ENCODE measurements around the gene CNTNAP2.

CNTNAP2 gene

GRCh38 chr7:147513451-147513850 lies 1396.8 kb downstream of the CNTNAP2 start:
- DNase-seq (no peak), ATAC-seq (ENCODE audit: insufficient read depth, low read depth) (no peak)
- H3K9ac ChIP-seq (ENCODE audit: low read depth, low read length) = no peak overlapping the region
- H3K27ac ChIP-seq (ENCODE audit: low read length) = no peak overlapping the region
- H3K4me1 ChIP-seq (ENCODE audit: insufficient read depth, low read length) = no peaks in the 10 kb centered on the region
- TF ChIP-seq EZH2 (IDR thresholded peaks at IDR 0.05; ENCODE audit: borderline replicate concordance, low read depth, low read length, severe bottlenecking) = no peak
- no peaks in the 10 kb centered on the region for H4K20me1 ChIP-seq (ENCODE audit: insufficient read depth, low read length)
- H2AFZ ChIP-seq (ENCODE audit: low read depth, low read length) = no peak overlapping the region
- no peaks in the 10 kb centered on the region for H3K36me3 ChIP-seq (ENCODE audit: insufficient read depth, low read length)
- H3K4me2 ChIP-seq (ENCODE audit: insufficient read depth, low read length) = no peak overlapping the region
- no peaks in the 10 kb centered on the region for H3K27me3 ChIP-seq (ENCODE audit: insufficient read depth, low read length, poor library complexity)
- H3K9me3 ChIP-seq (ENCODE audit: insufficient read depth, low read length, severe bottlenecking) = no peaks in the 10 kb centered on the region
- H3K4me3 ChIP-seq (ENCODE audit: low read depth in 1 of 2, low read length in 2 of 2) = no peak overlapping the region
- H3K79me2 ChIP-seq (ENCODE audit: insufficient read depth, low read length) = no peaks in the 10 kb centered on the region

GRCh38 chr7:147516391-147516790 lies 1399.8 kb downstream of the CNTNAP2 start:
- ATAC-seq (ENCODE audit: insufficient read depth, low read depth) = no peak
- Histone ChIP-seq H3K4me1 (ENCODE audit: insufficient read depth, low read length) (no peaks in the 10 kb centered on the region), H3K36me3 (ENCODE audit: insufficient read depth, low read length) (no peaks in the 10 kb centered on the region), H3K27ac (ENCODE audit: low read length) (no peak overlapping the region), H3K79me2 (ENCODE audit: insufficient read depth, low read length) (no peaks in the 10 kb centered on the region), H2AFZ (ENCODE audit: low read depth, low read length) (no peak overlapping the region), H3K4me3 (ENCODE audit: low read depth in 1 of 2, low read length in 2 of 2) (no peak overlapping the region), H3K9ac (ENCODE audit: low read depth, low read length) (no peak overlapping the region), H3K4me2 (ENCODE audit: insufficient read depth, low read length) (no peak overlapping the region), H4K20me1 (ENCODE audit: insufficient read depth, low read length) (no peaks in the 10 kb centered on the region), H3K9me3 (ENCODE audit: insufficient read depth, low read length, severe bottlenecking) (no peaks in the 10 kb centered on the region), H3K27me3 (ENCODE audit: insufficient read depth, low read length, poor library complexity) (no peaks in the 10 kb centered on the region)
- no peak for DNase-seq
- TF ChIP-seq EZH2 (IDR thresholded peaks at IDR 0.05; ENCODE audit: borderline replicate concordance, low read depth, low read length, severe bottlenecking) = no peak
- TF ChIP-seq, protein P1, sequence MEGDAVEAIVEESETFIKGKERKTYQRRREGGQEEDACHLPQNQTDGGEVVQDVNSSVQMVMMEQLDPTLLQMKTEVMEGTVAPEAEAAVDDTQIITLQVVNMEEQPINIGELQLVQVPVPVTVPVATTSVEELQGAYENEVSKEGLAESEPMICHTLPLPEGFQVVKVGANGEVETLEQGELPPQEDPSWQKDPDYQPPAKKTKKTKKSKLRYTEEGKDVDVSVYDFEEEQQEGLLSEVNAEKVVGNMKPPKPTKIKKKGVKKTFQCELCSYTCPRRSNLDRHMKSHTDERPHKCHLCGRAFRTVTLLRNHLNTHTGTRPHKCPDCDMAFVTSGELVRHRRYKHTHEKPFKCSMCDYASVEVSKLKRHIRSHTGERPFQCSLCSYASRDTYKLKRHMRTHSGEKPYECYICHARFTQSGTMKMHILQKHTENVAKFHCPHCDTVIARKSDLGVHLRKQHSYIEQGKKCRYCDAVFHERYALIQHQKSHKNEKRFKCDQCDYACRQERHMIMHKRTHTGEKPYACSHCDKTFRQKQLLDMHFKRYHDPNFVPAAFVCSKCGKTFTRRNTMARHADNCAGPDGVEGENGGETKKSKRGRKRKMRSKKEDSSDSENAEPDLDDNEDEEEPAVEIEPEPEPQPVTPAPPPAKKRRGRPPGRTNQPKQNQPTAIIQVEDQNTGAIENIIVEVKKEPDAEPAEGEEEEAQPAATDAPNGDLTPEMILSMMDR (IDR thresholded peaks at IDR 0.05; ENCODE audit: borderline replicate concordance, extremely low read depth, low read length, poor library complexity, severe bottlenecking) = no peak

DNA sequence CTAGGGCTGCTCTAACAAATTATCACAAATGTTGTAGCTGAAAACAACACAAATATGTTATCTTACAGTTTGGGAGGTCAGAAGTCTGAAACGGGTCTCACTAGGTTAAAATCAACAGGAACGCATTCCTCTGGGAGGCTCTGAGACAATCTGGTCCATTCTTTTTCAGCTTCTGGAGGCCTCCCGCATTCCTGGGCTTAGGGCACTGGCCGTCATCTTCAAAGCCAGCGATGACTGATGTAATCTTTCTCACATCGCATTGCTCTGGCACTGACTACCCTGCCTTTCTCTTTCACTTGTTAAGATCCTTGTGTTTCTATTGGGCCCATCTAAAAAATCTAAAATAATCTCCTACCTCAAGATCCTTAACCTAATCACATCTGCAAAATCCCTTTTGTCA lies 1402.5 kb downstream of the CNTNAP2 start:
- H3K4me1 ChIP-seq (ENCODE audit: insufficient read depth, low read length) = no peaks in the 10 kb centered on the region
- H3K27me3 ChIP-seq (ENCODE audit: insufficient read depth, low read length, poor library complexity) = no peaks in the 10 kb centered on the region
- TF ChIP-seq, protein P1 (IDR thresholded peaks at IDR 0.05; ENCODE audit: borderline replicate concordance, extremely low read depth, low read length, poor library complexity, severe bottlenecking) = no peak
- TF ChIP-seq EZH2 (IDR thresholded peaks at IDR 0.05; ENCODE audit: borderline replicate concordance, low read depth, low read length, severe bottlenecking) = no peak
- no peaks in the 10 kb centered on the region for H3K79me2 ChIP-seq (ENCODE audit: insufficient read depth, low read length)
- no peak overlapping the region for H3K27ac ChIP-seq (ENCODE audit: low read length)
- DNase-seq (no peak), ATAC-seq (ENCODE audit: insufficient read depth, low read depth) (no peak)
- H3K4me2 ChIP-seq (ENCODE audit: insufficient read depth, low read length) = no peak overlapping the region
- H4K20me1 ChIP-seq (ENCODE audit: insufficient read depth, low read length) = no peaks in the 10 kb centered on the region
- no peak overlapping the region for H3K4me3 ChIP-seq (ENCODE audit: low read depth in 1 of 2, low read length in 2 of 2)
- H3K36me3 ChIP-seq (ENCODE audit: insufficient read depth, low read length) = no peaks in the 10 kb centered on the region
- H3K9me3 ChIP-seq (ENCODE audit: insufficient read depth, low read length, severe bottlenecking) = no peaks in the 10 kb centered on the region
- H3K9ac ChIP-seq (ENCODE audit: low read depth, low read length) = no peak overlapping the region
- H2AFZ ChIP-seq (ENCODE audit: low read depth, low read length) = no peak overlapping the region

GRCh38 chr7:147523056-147523455 lies 1406.5 kb downstream of the CNTNAP2 start:
- Histone ChIP-seq H4K20me1 (ENCODE audit: insufficient read depth, low read length) (no peaks in the 10 kb centered on the region), H3K36me3 (ENCODE audit: insufficient read depth, low read length) (no peaks in the 10 kb centered on the region), H3K4me1 (ENCODE audit: insufficient read depth, low read length) (no peaks in the 10 kb centered on the region), H3K4me3 (ENCODE audit: low read depth in 1 of 2, low read length in 2 of 2) (no peak overlapping the region), H3K9me3 (ENCODE audit: insufficient read depth, low read length, severe bottlenecking) (no peaks in the 10 kb centered on the region), H2AFZ (ENCODE audit: low read depth, low read length) (no peak overlapping the region), H3K27ac (ENCODE audit: low read length) (no peak overlapping the region), H3K79me2 (ENCODE audit: insufficient read depth, low read length) (no peaks in the 10 kb centered on the region), H3K9ac (ENCODE audit: low read depth, low read length) (no peak overlapping the region), H3K27me3 (ENCODE audit: insufficient read depth, low read length, poor library complexity) (no peaks in the 10 kb centered on the region), H3K4me2 (ENCODE audit: insufficient read depth, low read length) (no peak overlapping the region)
- TF ChIP-seq, protein P1 (IDR thresholded peaks at IDR 0.05; ENCODE audit: borderline replicate concordance, extremely low read depth, low read length, poor library complexity, severe bottlenecking) = no peak
- no peak for TF ChIP-seq EZH2 (IDR thresholded peaks at IDR 0.05; ENCODE audit: borderline replicate concordance, low read depth, low read length, severe bottlenecking)
- no peak for ATAC-seq (ENCODE audit: insufficient read depth, low read depth)
- no peak for DNase-seq
